NT2/D1 (cell line): ENCODE measurements around the gene ARHGAP45.

Source experiments
- YY1 ChIP-seq: IDR thresholded peaks from 2 replicates; pipeline ENCODE4 v1.6.1; 2011; ENCODE audit not compliant: insufficient read length, insufficient read depth
- ZNF274 ChIP-seq: IDR thresholded peaks from 2 replicates; pipeline ENCODE4 v1.6.1; 2011; ENCODE audit warnings: mild to moderate bottlenecking, low read depth, low read length

DNA sequence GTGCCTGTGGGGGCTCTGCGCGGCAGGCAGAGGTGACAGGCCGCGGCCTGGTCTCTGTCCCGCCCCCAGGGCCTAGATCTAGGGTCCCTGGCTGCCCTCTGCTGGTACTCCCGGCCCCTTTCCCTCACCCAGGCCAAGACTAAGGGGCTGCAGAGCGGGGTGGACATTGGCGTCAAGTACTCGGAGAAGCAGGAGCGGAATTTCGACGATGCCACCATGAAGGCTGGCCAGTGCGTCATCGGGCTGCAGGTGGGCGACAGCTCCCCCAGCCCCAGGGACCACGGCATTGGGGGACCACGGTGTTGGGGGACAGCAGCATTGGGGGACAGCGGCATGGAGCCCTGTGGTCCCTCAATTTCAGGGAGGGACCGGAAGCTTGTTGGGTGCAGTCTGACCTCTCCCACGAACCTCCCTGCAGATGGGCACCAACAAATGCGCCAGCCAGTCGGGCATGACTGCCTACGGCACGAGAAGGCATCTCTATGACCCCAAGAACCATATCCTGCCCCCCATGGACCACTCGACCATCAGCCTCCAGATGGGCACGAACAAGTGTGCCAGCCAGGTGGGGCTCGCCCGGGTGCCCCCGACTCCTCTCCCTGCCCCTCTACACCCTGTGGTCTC lies 30.9 kb upstream of the ARHGAP45 start:
- TF ChIP-seq ZNF274 = no peak
- TF ChIP-seq YY1 = no peak
